Measurements from ENCODE around the gene MTMR2. TPM values are rescaled to one million over a fixed set of nuclear protein-coding genes. Genes with fewer than 3 reads are reported as not detected.
A peak's percentile ranks its signal among the peaks of the same experiment; 100 is the strongest.
"Not testable (repeated sequence)": the region's sequence is repeated elsewhere in the genome, so short reads cannot be mapped to it uniquely, and the experiment has no call there.

Gene MTMR2
- polyA plus RNA-seq, 5 donors: 41.4 to 74.6 (median 58.1) TPM

GRCh38 chr11:95831198-95831883, 92.6 kb downstream of the MTMR2 start:
- no peak for DNase-seq

- DNase-seq: no peak
Observed at GRCh38 chr11:95829580-95830259, 94.2 kb downstream of the MTMR2 start.

- peak; percentile 70 to 72 for DNase-seq
Observed at GRCh38 chr11:95827696-95828095, 96.2 kb downstream of the MTMR2 start.

- no peak for DNase-seq
Observed at GRCh38 chr11:95821640-95822039, 102.3 kb downstream of the MTMR2 start.

DNA sequence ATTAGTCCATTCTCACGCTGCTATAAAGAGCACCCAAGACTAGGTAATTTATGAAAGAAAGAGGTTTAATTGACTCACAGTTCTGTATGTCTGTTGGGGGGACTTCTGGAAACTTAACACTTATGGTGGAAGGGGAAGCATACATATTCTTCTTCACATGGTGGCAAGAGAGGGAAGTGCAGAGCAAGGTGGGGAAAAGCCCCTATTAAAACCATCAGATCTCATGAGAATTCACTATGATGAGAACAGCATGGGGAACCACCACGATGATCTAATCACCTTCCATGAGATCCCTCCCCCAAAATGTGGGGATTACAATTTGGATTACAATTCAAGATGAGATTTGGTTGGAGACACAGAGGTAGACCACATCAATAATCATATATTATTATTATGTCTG, 107.9 kb downstream of the MTMR2 start:
- DNase-seq: no peak

DNA sequence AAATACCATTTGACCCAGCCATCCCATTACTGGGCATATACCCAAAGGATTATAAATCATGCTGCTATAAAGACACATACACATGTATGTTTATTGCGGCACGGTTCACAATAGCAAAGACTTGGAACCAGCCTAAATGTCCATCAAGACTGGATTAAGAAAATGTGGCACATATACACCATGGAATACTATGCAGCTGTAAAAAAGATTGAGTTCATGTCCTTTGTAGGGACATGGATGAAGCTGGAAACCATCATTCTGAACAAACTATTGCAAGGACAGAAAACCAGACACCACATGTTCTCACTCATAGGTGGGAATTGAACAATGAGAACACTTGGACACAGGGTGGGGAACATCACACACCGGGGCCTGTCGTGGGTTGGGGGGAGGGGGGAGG, 112.9 kb downstream of the MTMR2 start:
- not testable (repeated sequence) for DNase-seq

DNA sequence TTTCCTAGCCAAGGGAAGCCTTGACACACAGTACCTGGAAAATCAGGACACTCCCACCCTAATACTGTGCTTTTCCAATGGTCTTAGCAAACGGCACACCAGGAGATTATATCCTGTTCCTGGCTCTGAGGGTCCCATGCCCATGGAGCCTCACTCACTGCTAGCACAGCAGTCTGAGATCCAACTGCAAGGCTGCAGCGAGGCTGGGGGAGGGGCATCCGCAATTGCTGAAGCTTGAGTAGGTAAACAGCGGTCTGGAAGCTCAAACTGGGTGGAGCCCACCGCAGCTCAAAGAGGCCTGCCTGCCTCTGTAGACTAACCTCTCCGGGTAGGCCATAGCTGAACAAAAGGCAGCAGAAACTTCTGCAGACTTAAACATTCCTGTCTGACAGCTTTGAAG, 117.4 kb downstream of the MTMR2 start:
- DNase-seq: not testable (repeated sequence)

DNA sequence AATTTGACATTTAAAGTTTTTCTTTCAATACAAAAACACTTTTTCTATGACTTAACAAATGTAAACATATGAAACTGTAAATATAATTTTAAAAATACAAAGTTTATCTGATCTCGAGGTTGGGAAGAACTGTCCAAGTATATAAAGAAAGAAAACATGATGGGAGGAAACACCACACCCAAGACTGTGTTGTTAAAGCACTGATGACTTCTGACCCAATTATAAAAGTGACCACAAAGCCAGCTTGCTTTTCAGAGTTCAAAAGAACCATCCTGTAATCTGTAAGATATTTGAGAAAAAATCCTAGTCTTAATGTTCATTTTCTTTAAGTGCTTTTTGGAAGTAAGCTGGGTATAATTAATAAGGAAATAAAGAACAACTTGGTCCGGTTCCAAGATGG, 118.0 kb downstream of the MTMR2 start:
- DNase-seq: no peak

DNA sequence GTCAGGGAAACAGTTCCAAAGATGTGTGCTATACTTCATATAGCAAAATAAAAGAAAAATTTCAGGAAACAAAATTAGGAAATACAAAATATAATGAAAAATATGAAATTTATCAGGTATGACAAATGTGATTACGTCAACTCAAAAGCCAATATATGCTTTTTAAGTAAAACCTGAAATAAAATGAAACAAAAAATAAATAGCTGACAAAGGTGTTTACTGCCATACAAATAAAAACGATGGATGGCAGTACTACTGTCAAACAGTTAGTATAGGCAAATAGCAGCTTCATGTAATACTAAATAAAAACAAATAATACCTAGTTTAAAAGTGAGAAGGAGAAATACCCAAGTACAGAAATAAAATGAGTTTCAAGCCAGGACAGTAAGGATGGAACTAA, 119.9 kb downstream of the MTMR2 start:
- no peak for DNase-seq

DNA sequence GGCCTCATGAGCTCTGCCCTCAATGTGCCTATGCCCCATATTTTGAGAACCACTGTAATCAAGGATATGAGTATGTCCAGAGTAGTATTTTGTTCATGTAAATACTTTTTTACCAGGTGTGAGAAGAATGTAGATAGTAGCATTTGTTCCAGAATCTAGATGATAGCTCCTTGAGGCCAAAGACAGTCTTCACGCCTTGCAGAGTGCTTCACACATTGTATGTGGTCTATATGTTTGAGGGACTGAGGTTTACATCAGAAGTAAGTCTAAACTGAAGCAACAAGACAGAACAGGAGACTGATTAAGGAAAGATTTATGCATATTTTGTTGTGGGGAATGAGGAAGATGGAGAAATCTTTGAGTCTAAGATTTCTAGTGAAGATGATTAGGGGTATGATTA, 121.1 kb downstream of the MTMR2 start:
- no peak for DNase-seq

- no peak for DNase-seq
Observed at GRCh38 chr11:95800438-95800837, 123.5 kb downstream of the MTMR2 start.

- DNase-seq: no peak
Observed at GRCh38 chr11:95799546-95799945, 124.4 kb downstream of the MTMR2 start.

- DNase-seq: no peak
Observed at GRCh38 chr11:95796501-95796900, 127.4 kb downstream of the MTMR2 start.

DNA sequence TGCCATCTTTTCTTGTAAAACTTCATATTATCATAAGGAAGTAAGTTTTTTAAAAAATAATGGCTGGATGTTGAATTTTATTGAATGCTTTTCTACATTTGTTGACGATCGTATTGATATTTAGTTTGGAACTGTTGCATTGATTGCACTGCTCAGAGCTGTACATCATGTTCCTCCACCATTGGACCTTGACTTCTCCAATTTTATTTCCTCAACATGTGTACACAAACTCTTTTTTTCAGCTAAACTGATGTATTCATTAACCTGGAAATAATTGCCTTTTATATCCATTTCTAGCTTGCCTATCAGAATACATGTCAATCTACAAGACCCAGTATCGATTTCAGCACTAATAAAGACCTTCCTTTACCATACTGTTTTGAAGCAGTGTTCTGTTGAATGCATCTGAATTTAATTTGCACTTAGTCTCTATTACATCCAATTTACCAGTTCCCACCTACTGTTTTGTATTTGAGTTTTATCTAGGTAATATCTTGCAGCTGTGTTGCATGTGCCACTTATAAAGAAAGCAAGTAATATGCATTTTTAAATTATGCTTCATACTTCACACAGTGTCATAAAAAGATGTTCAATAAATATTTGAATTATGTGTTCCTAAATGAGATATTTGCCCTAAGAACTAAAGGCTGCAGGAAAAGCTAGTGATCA, 128.1 kb downstream of the MTMR2 start:
- no peak for DNase-seq

DNA sequence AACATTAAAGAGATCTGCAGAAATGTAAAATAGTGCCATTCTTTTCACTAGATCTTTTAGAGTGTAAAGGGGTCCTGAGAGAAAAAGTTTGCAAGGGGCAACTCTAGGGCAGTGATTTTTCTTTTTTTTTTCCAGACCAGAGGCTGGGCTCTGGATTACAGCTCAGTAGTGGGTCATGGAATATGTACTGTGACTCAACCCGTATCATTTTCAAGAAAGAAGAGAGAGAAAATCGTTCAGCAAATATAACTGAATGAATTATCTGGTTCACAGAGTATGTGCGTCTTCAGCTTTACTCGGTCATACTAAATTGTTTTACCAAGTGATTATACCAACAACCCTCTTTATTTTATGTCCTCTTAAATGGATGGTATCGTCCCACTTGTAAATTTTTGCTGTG, 129.8 kb downstream of the MTMR2 start:
- no peak for DNase-seq

DNA sequence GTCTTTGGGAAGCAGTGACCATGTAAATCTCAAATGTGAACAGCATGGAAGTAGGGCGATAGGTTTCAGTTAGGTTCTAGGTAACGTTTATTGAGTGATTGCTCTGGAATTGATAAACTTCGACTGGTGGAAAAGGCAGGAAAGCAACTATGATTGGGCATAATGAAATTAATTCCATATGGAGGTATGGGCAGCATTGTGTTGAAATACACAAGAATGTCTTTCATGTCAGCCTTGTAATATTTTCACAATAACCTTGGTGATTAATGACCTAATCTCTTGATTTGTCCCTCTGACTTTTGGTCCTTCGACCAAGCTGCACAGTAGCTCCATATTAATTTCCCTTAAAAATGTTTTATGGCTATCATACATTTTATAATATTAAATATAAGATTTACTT, 130.8 kb downstream of the MTMR2 start:
- no peak for DNase-seq

GRCh38 chr11:95792700-95793099, 131.2 kb downstream of the MTMR2 start:
- DNase-seq: no peak

DNA sequence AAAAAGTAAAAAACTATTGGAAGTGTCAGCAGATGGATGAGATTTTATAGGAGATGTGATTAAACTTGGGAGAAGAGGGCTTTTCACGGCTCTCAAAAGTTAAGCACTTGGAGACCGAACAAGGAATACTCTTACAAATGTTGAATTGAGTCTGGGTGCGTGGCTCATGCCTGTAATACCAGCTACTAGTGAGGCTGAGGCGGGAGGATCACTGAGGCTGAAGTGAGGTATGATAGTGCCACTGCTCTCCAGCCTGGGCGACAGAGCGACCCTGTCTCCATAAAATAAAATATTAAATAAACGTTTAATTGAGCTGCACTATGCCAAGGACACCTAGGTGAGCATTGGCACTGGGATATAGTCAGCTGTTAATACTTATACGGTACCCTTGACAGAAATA, 131.7 kb downstream of the MTMR2 start:
- no peak for DNase-seq

DNA sequence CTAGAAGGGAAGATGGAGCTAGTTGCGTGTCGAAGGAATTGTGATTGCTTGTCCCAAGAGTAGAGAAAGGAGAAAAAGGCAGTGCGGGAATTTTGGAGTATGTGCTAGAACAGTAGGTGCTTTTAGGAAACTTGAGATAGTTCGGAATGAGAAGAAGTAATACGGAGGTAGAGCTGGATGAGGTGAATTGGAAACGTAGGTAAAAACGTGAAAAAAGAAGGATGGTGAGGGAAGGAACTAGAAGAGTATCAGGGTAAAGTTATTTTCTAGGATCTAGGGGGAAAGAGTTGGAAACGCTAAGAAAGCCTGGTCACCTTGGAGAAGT, 132.2 kb downstream of the MTMR2 start:
- no peak for DNase-seq

DNA sequence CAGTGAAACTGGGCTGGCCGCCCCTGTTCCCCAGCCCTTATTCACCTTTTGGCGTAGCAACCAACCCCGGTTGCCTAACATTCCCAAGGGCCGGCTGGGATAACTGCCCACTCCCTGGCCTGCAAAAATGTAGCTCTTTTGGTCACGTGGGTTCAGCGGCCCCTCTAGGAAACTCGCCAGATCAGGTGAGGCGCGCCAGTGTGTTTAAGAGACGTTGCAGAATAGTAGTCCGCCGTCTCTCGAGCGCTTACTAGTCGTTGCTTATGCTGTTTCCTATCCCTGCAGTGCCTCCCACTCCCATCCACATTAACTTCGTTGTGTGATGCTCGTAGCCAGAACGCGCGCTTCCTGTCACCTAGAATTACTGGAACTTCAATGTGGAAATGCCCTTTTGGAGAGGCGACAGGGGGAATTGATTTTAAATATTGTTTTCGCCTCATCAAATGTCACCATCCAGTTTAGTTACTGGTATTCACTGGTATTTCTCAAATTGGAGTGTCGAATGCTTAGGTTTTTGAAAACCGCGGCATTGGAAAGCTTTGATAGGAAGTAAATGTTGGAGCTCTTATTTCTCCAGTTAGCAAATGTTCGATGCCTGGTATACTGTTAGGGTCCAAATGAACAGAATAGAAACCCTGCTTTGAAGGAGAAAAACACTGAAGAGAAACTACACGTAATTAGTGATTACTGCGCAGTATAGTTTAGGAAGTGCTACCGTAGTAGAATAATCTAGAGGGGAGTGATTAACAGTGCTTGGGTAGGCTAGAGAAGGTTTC, 132.8 kb downstream of the MTMR2 start:
- DNase-seq: peak; percentile 68 to 75

- DNase-seq: peak; percentile 97 to 98
Observed at GRCh38 chr11:95790123-95790932, 133.6 kb downstream of the MTMR2 start, which contains the start of gene CEP57. Gene CEP57 (plus strand): TSS chr11:95790498. CDS start chr11:95790699, 201 bp downstream.
